SK-N-MC (cell line): Measurements from ENCODE around the gene DHX57.
A peak's percentile ranks its signal among the peaks of the same experiment; 100 is the strongest.

Source experiments
- DNase-seq: peaks from one replicate; pipeline ENCODE4 v3.0.0-alpha.2; 2011; ENCODE audit warnings: low read depth, low spot score
- H3K27ac ChIP-seq: fragments of 200-600 bp; sonication (generic); 2 replicates; pipeline ENCODE4 v1.5.1; 2016; ENCODE audit warnings: mixed run types
- H3K36me3 ChIP-seq: fragments of 200-600 bp; sonication (generic); 2 replicates; pipeline ENCODE4 v1.6.1; 2017; ENCODE audit warnings: antibody characterized with exemption, low read length, mixed read lengths; ENCODE audit not compliant: insufficient read depth
- H3K4me3 ChIP-seq: fragments of 200-600 bp; sonication (generic); 2 replicates; pipeline ENCODE4 v1.5.1; 2016
- H3K9ac ChIP-seq: fragments of 200-600 bp; sonication (generic); 2 replicates; pipeline ENCODE4 v1.8.0; 2017; ENCODE audit warnings: mixed run types, mixed read lengths; ENCODE audit not compliant: insufficient read length
- H3K9me3 ChIP-seq: fragments of 200-600 bp; sonication (generic); 2 replicates; pipeline ENCODE4 v1.6.1; 2017; ENCODE audit warnings: low read depth, mild to moderate bottlenecking, antibody characterized with exemption, low read length, moderate library complexity, mixed read lengths
- EZH2 ChIP-seq: fragments of 200-600 bp; sonication (generic); IDR thresholded peaks from one replicate; pipeline ENCODE4 v1.6.1; 2017; ENCODE audit warnings: antibody characterized with exemption
- FOXP2 ChIP-seq: optimal IDR thresholded peaks from 2 replicates; pipeline ENCODE3; 2011; ENCODE audit warnings: mild to moderate bottlenecking, moderate library complexity; ENCODE audit not compliant: insufficient read depth; ENCODE audit errors: extremely low read length, control extremely low read depth
- POLR2AphosphoS5 ChIP-seq: IDR thresholded peaks from 2 replicates; pipeline ENCODE4 v1.6.1; 2012; ENCODE audit warnings: mild to moderate bottlenecking, low read depth, low read length, borderline replicate concordance

The DHX57 gene

GRCh38 chr2:38862476-38862875, 13.3 kb downstream of the DHX57 start:
- no peak overlapping the region for H3K9ac ChIP-seq
- no peaks in the 10 kb centered on the region for H3K9me3 ChIP-seq
- TF ChIP-seq POLR2AphosphoS5 = no peak
- no peak for TF ChIP-seq EZH2
- no peak for TF ChIP-seq FOXP2
- no peak overlapping the region for H3K27ac ChIP-seq
- H3K4me3 ChIP-seq = no peak overlapping the region
- DNase-seq = no peak
- H3K36me3 ChIP-seq = peaks cover 57% of the 10 kb centered on the region

DNA sequence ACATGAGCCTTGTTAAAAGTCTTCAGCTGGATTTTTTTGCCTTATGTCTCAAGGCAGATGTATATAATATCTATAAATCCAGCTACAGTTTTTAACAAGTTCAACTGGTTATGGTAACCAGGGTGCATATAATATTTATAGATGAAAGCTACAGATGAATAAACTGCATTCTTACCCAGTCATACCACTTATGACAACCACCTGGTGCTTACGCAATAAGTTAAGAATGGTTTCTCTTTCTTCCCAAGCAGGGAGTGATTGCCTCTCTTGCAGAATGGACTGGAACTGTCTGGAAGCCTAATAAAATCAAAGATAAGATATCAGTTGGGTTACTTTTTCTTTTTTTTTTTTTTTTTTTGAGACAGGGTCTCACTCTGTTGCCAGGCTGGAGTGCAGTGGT, 19.6 kb downstream of the DHX57 start:
- no peak overlapping the region for H3K9ac ChIP-seq
- H3K9me3 ChIP-seq = no peaks in the 10 kb centered on the region
- no peak overlapping the region for H3K27ac ChIP-seq
- DNase-seq = no peak
- no peak overlapping the region for H3K4me3 ChIP-seq
- no peak for TF ChIP-seq POLR2AphosphoS5
- TF ChIP-seq EZH2 = no peak
- TF ChIP-seq FOXP2 = no peak
- peaks cover 74% of the 10 kb centered on the region for H3K36me3 ChIP-seq

GRCh38 chr2:38850045-38850444, 25.7 kb downstream of the DHX57 start:
- peaks cover 36% of the 10 kb centered on the region for H3K36me3 ChIP-seq
- no peak overlapping the region for H3K9ac ChIP-seq
- DNase-seq = no peak

GRCh38 chr2:38836791-38837190, 38.9 kb downstream of the DHX57 start:
- Histone ChIP-seq H3K27ac (no peak overlapping the region), H3K9me3 (no peaks in the 10 kb centered on the region), H3K4me3 (no peak overlapping the region), H3K36me3 (peaks cover 24% of the 10 kb centered on the region), H3K9ac (no peak overlapping the region)
- no peak for DNase-seq
- TF ChIP-seq POLR2AphosphoS5 (no peak), EZH2 (no peak), FOXP2 (no peak)

More at GRCh38 chr2:38850045-38850444, 25.7 kb downstream of the DHX57 start:
- no peak overlapping the region for H3K27ac ChIP-seq
- TF ChIP-seq EZH2 (no peak), POLR2AphosphoS5 (no peak), FOXP2 (no peak)
- no peaks in the 10 kb centered on the region for H3K9me3 ChIP-seq
- H3K4me3 ChIP-seq = no peak overlapping the region

DNA sequence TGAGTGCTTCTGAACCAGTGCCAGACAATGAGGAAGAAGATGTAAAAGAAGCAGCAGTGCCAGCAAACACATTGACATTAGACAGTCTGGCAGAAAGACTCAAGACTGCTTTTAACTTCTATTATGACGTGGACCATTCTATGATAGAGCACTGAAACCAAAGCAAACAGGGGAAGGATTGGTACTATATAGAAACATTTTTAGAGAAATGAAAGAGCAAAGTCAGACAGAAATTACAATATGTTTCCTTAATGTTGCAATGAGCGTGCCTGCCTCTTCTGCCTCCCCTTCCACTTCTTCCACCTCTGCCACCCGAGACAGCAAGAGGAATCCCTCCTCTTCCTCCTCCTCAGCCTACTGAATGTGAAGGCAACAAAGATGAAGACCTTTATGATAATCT, 39.7 kb downstream of the DHX57 start:
- Histone ChIP-seq H3K9me3 (no peaks in the 10 kb centered on the region), H3K27ac (peak overlapping the region; percentile 13; the same call in 1 of the 2 replicates), H3K4me3 (no peak overlapping the region), H3K36me3 (peaks cover 16% of the 10 kb centered on the region), H3K9ac (no peak overlapping the region)
- DNase-seq = no peak
- TF ChIP-seq FOXP2 = no peak
- no peak for TF ChIP-seq EZH2
- TF ChIP-seq POLR2AphosphoS5 = no peak

GRCh38 chr2:38835015-38835601, 40.6 kb downstream of the DHX57 start:
- Histone ChIP-seq H3K4me3 (no peak overlapping the region), H3K27ac (no peak overlapping the region), H3K9ac (no peak overlapping the region), H3K36me3 (peaks cover 16% of the 10 kb centered on the region), H3K9me3 (no peaks in the 10 kb centered on the region)
- no peak for TF ChIP-seq POLR2AphosphoS5
- TF ChIP-seq EZH2 = no peak
- no peak for TF ChIP-seq FOXP2
- DNase-seq = peak; percentile 14

- Histone ChIP-seq H3K9me3 (no peaks in the 10 kb centered on the region), H3K4me3 (no peak overlapping the region), H3K27ac (no peak overlapping the region), H3K36me3 (peaks cover 15% of the 10 kb centered on the region), H3K9ac (no peak overlapping the region)
- DNase-seq = no peak
- TF ChIP-seq FOXP2 = no peak
- no peak for TF ChIP-seq EZH2
- TF ChIP-seq POLR2AphosphoS5 = no peak
Measured at GRCh38 chr2:38830526-38831159, 45.1 kb downstream of the DHX57 start.

GRCh38 chr2:38829971-38830370, 45.8 kb downstream of the DHX57 start:
- Histone ChIP-seq H3K36me3 (peaks cover 18% of the 10 kb centered on the region), H3K27ac (peak overlapping the region; percentile 30; the same call in 1 of the 2 replicates), H3K9me3 (no peaks in the 10 kb centered on the region), H3K9ac (no peak overlapping the region), H3K4me3 (no peak overlapping the region)
- DNase-seq = no peak
- TF ChIP-seq FOXP2 (no peak), EZH2 (no peak), POLR2AphosphoS5 (no peak)
